Neutrophil (primary cell): ENCODE measurements around the gene COA1.
A peak's percentile ranks its signal among the peaks of the same experiment; 100 is the strongest.

ENCODE experiments used
- H3K27ac ChIP-seq: fragments of 200-600 bp; sonication (generic); 2 replicates; pipeline ENCODE4 v1.5.1; 2016; ENCODE audit warnings: mild to moderate bottlenecking, moderate library complexity
- H3K27me3 ChIP-seq: fragments of 200-600 bp; sonication (generic); 2 replicates; pipeline ENCODE4 v1.6.0; 2016; ENCODE audit warnings: mild to moderate bottlenecking
- H3K36me3 ChIP-seq: fragments of 200-600 bp; sonication (generic); 2 replicates; pipeline ENCODE4 v1.5.1; 2017
- H3K4me1 ChIP-seq, 2 experiments: fragments of 200-600 bp in 1 of 2; sonication (generic) in 1 of 2; 1 replicate in 1 of 2; 2 replicates in 1 of 2; pipeline versions ENCODE4 v1.5.1 to v1.6.1; 2013 to 2016; ENCODE audit warnings: low read depth in 1 of 2, low read length in 1 of 2, mild to moderate bottlenecking in 1 of 2, moderate library complexity in 1 of 2; ENCODE audit not compliant: control insufficient read depth in 1 of 2, insufficient read depth in 1 of 2
- H3K4me3 ChIP-seq, 2 experiments: fragments of 200-600 bp in 1 of 2; sonication (generic) in 1 of 2; 1 replicate in 1 of 2; 2 replicates in 1 of 2; pipeline ENCODE4 v1.5.1; 2013 to 2016; ENCODE audit warnings: low read depth in 1 of 2, low read length in 1 of 2, mild to moderate bottlenecking in 1 of 2, moderate library complexity in 1 of 2
- H3K9me3 ChIP-seq: fragments of 200-600 bp; sonication (generic); 2 replicates; pipeline ENCODE4 v1.5.1; 2016
- TF ChIP-seq, protein P1 (sequence below): fragments of 200-600 bp; sonication (generic); IDR thresholded peaks from 2 replicates; pipeline ENCODE4 v1.5.1; 2016; ENCODE audit warnings: antibody characterized with exemption

Gene COA1

GRCh38 chr7:43700646-43701499 lies 28.4 kb downstream of the COA1 start:
- Histone ChIP-seq H3K27ac (no peak overlapping the region), H3K4me3 (no peak overlapping the region), H3K4me1 (peaks cover 6 to 13% of the 10 kb centered on the region in 2 experiments), H3K27me3 (no peaks in the 10 kb centered on the region), H3K36me3 (no peaks in the 10 kb centered on the region), H3K9me3 (no peaks in the 10 kb centered on the region)
- TF ChIP-seq, protein P1, sequence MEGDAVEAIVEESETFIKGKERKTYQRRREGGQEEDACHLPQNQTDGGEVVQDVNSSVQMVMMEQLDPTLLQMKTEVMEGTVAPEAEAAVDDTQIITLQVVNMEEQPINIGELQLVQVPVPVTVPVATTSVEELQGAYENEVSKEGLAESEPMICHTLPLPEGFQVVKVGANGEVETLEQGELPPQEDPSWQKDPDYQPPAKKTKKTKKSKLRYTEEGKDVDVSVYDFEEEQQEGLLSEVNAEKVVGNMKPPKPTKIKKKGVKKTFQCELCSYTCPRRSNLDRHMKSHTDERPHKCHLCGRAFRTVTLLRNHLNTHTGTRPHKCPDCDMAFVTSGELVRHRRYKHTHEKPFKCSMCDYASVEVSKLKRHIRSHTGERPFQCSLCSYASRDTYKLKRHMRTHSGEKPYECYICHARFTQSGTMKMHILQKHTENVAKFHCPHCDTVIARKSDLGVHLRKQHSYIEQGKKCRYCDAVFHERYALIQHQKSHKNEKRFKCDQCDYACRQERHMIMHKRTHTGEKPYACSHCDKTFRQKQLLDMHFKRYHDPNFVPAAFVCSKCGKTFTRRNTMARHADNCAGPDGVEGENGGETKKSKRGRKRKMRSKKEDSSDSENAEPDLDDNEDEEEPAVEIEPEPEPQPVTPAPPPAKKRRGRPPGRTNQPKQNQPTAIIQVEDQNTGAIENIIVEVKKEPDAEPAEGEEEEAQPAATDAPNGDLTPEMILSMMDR: no peak

DNA sequence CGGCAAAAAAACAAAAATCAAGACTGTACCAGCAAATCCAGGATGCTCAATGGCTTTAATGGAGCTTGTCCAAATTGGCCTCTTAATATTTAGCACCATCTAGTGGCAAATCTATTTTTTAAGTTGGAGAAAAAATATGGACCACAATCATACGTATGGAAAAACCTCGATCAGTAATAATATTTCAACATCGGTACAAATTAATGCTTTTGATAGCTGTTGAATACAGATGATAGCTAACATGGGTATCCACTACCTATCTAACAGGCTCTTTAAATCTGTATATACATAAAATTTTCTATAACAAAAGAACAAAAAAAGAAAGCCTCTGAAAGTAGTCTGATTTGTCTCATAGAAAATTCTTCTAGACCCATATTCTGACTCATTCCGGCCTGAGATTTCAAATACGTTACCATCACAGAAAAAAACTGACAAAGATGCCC lies 29.2 kb downstream of the COA1 start:
- Histone ChIP-seq H3K27me3 (no peaks in the 10 kb centered on the region), H3K27ac (no peak overlapping the region), H3K4me1 (peaks cover 12 to 21% of the 10 kb centered on the region in 2 experiments), H3K36me3 (no peaks in the 10 kb centered on the region), H3K9me3 (no peaks in the 10 kb centered on the region), H3K4me3 (no peak overlapping the region)
- TF ChIP-seq, protein P1: peak; percentile 39

DNA sequence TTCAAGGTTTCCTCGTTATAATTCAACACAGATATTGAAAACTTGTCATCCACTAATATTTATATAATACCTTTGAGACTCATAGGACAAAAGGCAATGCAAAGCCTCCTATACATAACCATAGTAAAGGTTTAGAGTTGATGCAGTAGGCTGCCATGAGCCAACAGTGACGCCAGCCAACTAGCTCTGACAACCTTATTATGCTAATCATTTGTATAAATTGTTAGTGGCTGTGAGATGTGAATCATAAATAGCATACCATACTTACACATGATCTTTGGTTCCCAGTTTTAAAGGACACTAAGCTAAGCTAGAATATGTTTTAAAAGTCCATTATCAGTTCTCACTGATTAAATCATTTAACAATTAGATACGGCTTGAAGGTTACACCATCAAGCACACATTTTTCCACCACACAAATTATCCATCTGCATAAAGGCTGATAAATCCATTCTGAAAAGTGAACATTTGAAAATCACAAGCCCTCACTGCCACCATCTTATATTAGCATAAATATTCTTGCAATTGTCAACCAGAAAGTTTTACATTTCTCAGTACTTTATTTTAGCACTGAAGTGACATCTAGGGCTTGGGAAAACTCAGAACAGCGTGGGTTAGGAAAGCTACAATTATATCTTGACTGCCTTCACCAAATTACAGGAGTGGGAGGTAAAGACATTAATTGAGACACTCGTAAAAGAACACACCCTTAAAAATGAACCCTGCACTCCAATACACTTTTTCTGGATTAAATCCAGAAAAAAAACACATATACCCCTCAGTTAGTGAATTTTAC lies 30.7 kb downstream of the COA1 start:
- TF ChIP-seq, protein P1: no peak
- Histone ChIP-seq H3K9me3 (no peaks in the 10 kb centered on the region), H3K27ac (no peak overlapping the region), H3K4me1 (peaks cover 12 to 22% of the 10 kb centered on the region in 2 experiments), H3K27me3 (no peaks in the 10 kb centered on the region), H3K36me3 (no peaks in the 10 kb centered on the region), H3K4me3 (no peak overlapping the region)

DNA sequence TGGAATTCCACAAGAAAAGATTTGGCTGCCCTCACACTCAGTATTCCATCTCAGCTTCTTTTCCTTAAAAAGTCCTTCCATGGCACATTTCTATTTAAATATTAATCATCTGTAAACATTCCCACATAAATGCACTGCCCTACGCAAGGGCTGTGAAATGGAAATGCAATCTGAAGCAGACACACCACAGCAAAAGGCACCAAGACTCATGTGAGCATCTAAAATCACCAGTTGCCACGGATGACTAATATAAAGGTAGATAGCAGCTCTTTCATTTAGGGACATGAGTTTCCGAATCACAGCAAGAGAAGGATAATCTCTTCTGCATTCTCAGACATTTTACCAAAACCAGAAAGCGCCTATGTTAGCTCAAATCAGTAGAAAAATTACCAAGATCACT lies 31.6 kb downstream of the COA1 start:
- Histone ChIP-seq H3K27me3 (no peaks in the 10 kb centered on the region), H3K9me3 (no peaks in the 10 kb centered on the region), H3K4me1 (peaks cover 12 to 22% of the 10 kb centered on the region in 2 experiments), H3K4me3 (no peak overlapping the region), H3K27ac (no peak overlapping the region), H3K36me3 (no peaks in the 10 kb centered on the region)
- TF ChIP-seq, protein P1: no peak

GRCh38 chr7:43695365-43695764 lies 34.0 kb downstream of the COA1 start:
- Histone ChIP-seq H3K27me3 (no peaks in the 10 kb centered on the region), H3K9me3 (no peaks in the 10 kb centered on the region), H3K27ac (no peak overlapping the region), H3K36me3 (no peaks in the 10 kb centered on the region), H3K4me1 (peaks cover 12 to 22% of the 10 kb centered on the region in 2 experiments), H3K4me3 (no peak overlapping the region)
- TF ChIP-seq, protein P1: no peak
